ENCODE results near the gene AJUBA. TPM values are rescaled to one million over a fixed set of nuclear protein-coding genes. Genes with fewer than 3 reads are reported as not detected.

Gene AJUBA
- total and polyA plus RNA-seq, 2 of the 8 experiments (the other 6 are each of a cell fraction or from before 2014, with no cell fraction given) = 33.1 to 46.0 TPM

DNA sequence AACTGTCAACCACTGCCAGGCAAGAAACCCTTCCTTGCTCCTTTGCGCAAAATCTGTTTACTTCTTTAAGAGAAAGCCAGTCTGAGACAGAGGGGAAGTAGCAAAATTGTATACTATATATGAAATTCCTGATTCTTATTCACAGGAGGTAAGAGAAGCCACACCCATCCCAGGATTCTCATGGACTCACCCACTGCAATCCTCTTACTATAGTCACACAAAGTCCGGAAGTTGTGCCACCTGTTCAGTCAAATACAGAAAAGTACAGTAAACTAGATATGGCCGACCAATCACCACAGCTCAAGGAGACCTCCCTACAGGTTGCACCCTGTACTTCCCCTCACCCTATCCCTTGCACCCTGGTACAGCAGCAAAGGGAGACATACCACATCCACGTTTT is 56.0 kb downstream of the AJUBA start:
- Histone ChIP-seq H3K36me3 (ENCODE audit: control insufficient read depth in 2 of 4, insufficient read depth in 4 of 4, low read length in 3 of 4) (peaks cover 30 to 56% (median 46%) of the 10 kb centered on the region in 4 experiments), H3K23me2 (ENCODE audit: low read depth, low read length) (peaks cover 9% of the 10 kb centered on the region)
- POLR2A ChIA-PET (ENCODE audit: partially characterized antibody) = interaction anchor here (0.9 to 4.6 kb wide), 2 partner anchors 7 to 57 kb away, joined by 3 to 67 read pairs; partner anchors contain the start of gene RBM23

More for the DNA sequence above, 56.0 kb downstream of the AJUBA start:
- Histone ChIP-seq H4K5ac (ENCODE audit: insufficient read length, low read depth, low read length) (no peak overlapping the region), H3K9ac (replicated peaks in 1 of 4; ENCODE audit: extremely low read depth in 1 of 4, low read depth in 3 of 4, low read length in 3 of 4) (no peak overlapping the region), H2AK5ac (ENCODE audit: low read depth, low read length) (no peak overlapping the region), H2AFZ (ENCODE audit: low read length) (no peak overlapping the region), H2BK12ac (ENCODE audit: low read depth, low read length) (no peak overlapping the region), H3K4me2 (ENCODE audit: insufficient read depth in 1 of 2, low read depth in 2 of 2, low read length in 2 of 2) (no peak overlapping the region), H3K4ac (replicated peaks; ENCODE audit: insufficient read length, low read depth, low read length) (no peak overlapping the region), H4K8ac (ENCODE audit: extremely low read depth, insufficient read depth, low read length) (no peak overlapping the region), H3K4me1 (replicated peaks in 1 of 4; ENCODE audit: control insufficient read depth in 3 of 4, insufficient read depth in 4 of 4, low read length in 3 of 4) (peaks cover 0 to 3% (median 1%) of the 10 kb centered on the region in 4 experiments; a peak in 3 of 7 replicates), H3K23ac (ENCODE audit: insufficient read length) (no peak overlapping the region), H2BK20ac (ENCODE audit: low read length) (no peak overlapping the region), H3K9me3 (ENCODE audit: insufficient read depth in 2 of 2, low read depth in 1 of 2, low read length in 1 of 2) (no peaks in the 10 kb centered on the region), H2BK5ac (ENCODE audit: low read depth, low read length) (no peak overlapping the region), H3K4me3 (ENCODE audit: extremely low read depth in 1 of 4, insufficient read depth in 2 of 4, low read depth in 3 of 4, low read length in 4 of 4) (no peak overlapping the region), H2BK120ac (replicated peaks; ENCODE audit: low read depth, low read length) (no peak overlapping the region), H3K14ac (ENCODE audit: insufficient read length) (no peak overlapping the region), H3K79me2 (ENCODE audit: control insufficient read depth in 1 of 2, insufficient read depth in 2 of 2, low read length in 2 of 2) (peaks cover 5 to 21% of the 10 kb centered on the region in 2 experiments), H4K20me1 (replicated peaks in 1 of 2; ENCODE audit: control insufficient read depth in 1 of 2, insufficient read depth in 2 of 2, low read length in 2 of 2) (peaks cover 0 to 2% of the 10 kb centered on the region in 2 experiments), H3K27ac (ENCODE audit: low read depth, low read length) (no peak overlapping the region), H3K79me1 (ENCODE audit: low read depth, low read length) (peaks cover 5% of the 10 kb centered on the region; the same call in 1 of the 2 replicates), H2BK15ac (ENCODE audit: low read length) (0 out of 2 replicates have a peak overlapping the region, but pooled peaks have one; percentile 10), H3K18ac (ENCODE audit: extremely low read depth, low read length) (no peak overlapping the region), H3K56ac (replicated peaks; ENCODE audit: insufficient read length, low read depth, low read length) (no peak overlapping the region), H4K91ac (replicated peaks; ENCODE audit: insufficient read length, low read length) (no peak overlapping the region), H3K27me3 (replicated peaks in 1 of 4; ENCODE audit: control insufficient read depth in 3 of 4, extremely low read depth in 1 of 4, insufficient read depth in 3 of 4, low read length in 3 of 4) (no peaks in the 10 kb centered on the region)
- CTCF ChIA-PET (ENCODE audit: partially characterized antibody) = interaction anchor here (0.7 to 1.9 kb wide), 4 partner anchors 26 to 143 kb away, joined by 3 to 5 read pairs (median 4); no protein-coding TSS in a partner anchor
- DNase-seq (ENCODE audit: low read depth in 1 of 2, low spot score in 2 of 2) (no peak), FAIRE-seq (no peak)
- TF ChIP-seq BCL11A (IDR thresholded peaks at IDR 0.05; ENCODE audit: low read depth in 2 of 2, low read length in 2 of 2) (no peak), RXRA (IDR thresholded peaks at IDR 0.05; ENCODE audit: insufficient read depth, low read depth, low read length) (no peak)
- TF ChIP-seq, protein P1, sequence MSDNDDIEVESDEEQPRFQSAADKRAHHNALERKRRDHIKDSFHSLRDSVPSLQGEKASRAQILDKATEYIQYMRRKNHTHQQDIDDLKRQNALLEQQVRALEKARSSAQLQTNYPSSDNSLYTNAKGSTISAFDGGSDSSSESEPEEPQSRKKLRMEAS (IDR thresholded peaks at IDR 0.05) = no peak
- 91% methylated on average over 4 of the region's 4 CpGs; no CpG with 5 or more reads in 1 of the 2 experiments for WGBS, 2 experiments (ENCODE audit: extremely low coverage in 1 of 2, insufficient coverage in 1 of 2, insufficient read length in 1 of 2, insufficient replicate concordance in 2 of 2, low coverage in 1 of 2, low lambda C conversion rate in 2 of 2, missing lambda C conversion rate in 1 of 2)
